ENCODE data around the gene LASP1. TPM values are rescaled to one million over a fixed set of nuclear protein-coding genes. Genes with fewer than 3 reads are reported as not detected.
A peak's percentile ranks its signal among the peaks of the same experiment; 100 is the strongest.

LASP1 gene
- total and polyA plus RNA-seq, 2 of the 4 experiments (the other 2 are of a cell fraction) = 79.8 to 262 TPM

DNA sequence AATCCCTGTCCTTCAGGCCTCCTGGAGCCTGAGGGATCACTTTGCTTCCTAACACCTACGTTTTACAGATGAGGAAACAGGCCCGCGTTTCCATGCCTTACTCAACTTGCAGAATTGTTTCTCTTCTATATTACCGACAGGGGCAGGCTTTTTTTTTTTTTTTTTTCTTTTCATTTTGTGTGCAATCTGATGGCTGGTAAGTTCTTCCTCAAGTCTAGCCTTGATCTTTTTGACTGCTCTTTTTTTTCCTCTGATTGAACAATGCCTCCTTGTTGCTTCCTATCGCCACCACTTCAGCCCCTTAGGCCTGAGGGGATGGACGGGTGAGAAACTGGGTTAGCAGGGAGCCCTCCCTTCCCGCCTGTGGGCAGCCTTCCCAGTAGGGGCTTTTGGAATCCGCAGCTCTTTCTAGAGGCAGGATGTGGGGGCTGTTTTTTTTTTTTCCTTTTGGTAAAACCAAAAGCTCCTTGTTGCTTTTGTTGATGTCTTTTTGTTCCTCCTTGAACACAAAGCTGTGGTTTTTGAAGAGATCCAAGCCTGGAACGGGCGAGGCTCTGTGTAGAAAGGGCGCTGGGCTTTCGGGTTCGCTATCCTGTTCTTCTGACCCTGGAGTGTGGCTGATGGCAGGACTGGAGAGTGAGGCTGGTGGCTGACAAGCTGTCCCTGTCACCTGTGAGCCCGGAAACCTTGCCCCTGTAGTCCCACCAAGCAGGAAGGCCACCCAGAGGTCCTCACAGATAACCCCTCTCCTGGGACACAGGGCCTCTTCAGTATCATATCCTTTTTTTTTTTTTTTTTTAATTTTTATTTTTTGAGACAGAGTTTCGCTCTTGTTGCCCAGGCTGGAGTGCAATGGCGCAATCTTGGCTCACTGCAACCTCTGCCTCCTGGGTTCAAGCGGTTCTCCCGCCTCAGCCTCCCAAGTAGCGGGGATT, 14.0 kb downstream of the LASP1 start:
- Histone ChIP-seq H3K9me1 (ENCODE audit: insufficient read depth, low read length) (peaks cover 54% of the 10 kb centered on the region), H4K91ac (ENCODE audit: insufficient read depth, low read depth, low read length) (peak overlapping the region; percentile 9; the same call in 1 of the 2 replicates), H4K8ac (ENCODE audit: low read depth in 2 of 2, low read length in 2 of 2) (peak overlapping the region in 1 of 2 experiments; percentile 66; a peak in 1 of 4 replicates), H3K9me3 (ENCODE audit: control insufficient read depth, insufficient read depth, low read length) (no peaks in the 10 kb centered on the region), H3K27me3 (ENCODE audit: control insufficient read depth, insufficient read depth, low read length) (no peaks in the 10 kb centered on the region), H3K4me1 (ENCODE audit: control insufficient read depth, insufficient read depth, low read length) (peaks cover 53% of the 10 kb centered on the region), H3K14ac (replicated peaks; ENCODE audit: low read depth, low read length) (peak overlapping the region; percentile 51), H2BK5ac (ENCODE audit: low read depth, low read length, poor library complexity, severe bottlenecking) (peak overlapping the region; percentile 28), H2AK5ac (ENCODE audit: low read depth, low read length) (peak overlapping the region; percentile 35), H3K4me3 (ENCODE audit: insufficient read depth, low read depth, low read length) (no peak overlapping the region), H3K9ac (ENCODE audit: low read depth, low read length) (peak overlapping the region; percentile 42; the same call in 1 of the 2 replicates), H3K4ac (ENCODE audit: low read depth, low read length) (peak overlapping the region; percentile 31; the same call in 1 of the 2 replicates), H3K23ac (ENCODE audit: low read depth, low read length) (peak overlapping the region; percentile 91; the same call in 1 of the 2 replicates), H3K79me1 (ENCODE audit: low read depth in 1 of 2, low read length in 2 of 2) (peaks cover 0 to 89% of the 10 kb centered on the region in 2 experiments; a peak in 2 of 4 replicates), H2BK20ac (ENCODE audit: low read depth, low read length) (no peak overlapping the region), H3K27ac (ENCODE audit: insufficient read depth, low read length) (peak overlapping the region; percentile 41; the same call in 1 of the 2 replicates), H3K36me3 (ENCODE audit: control insufficient read depth, insufficient read depth, low read length) (peaks cover 75% of the 10 kb centered on the region), H3K4me2 (ENCODE audit: low read depth, low read length) (peak overlapping the region; percentile 15; the same call in 1 of the 2 replicates), H2BK15ac (ENCODE audit: low read depth, low read length) (no peak overlapping the region; the same call in 2 of the 3 replicates), H2BK120ac (ENCODE audit: low read depth, low read length) (no peak overlapping the region), H2AK9ac (replicated peaks; ENCODE audit: low read depth, low read length, poor library complexity) (peak overlapping the region; percentile 68), H4K20me1 (ENCODE audit: insufficient read depth, low read length) (peaks cover 100% of the 10 kb centered on the region), H3K18ac (ENCODE audit: low read depth, low read length) (no peak overlapping the region), H4K5ac (ENCODE audit: low read depth, low read length) (peak overlapping the region; percentile 30; the same call in 1 of the 2 replicates), H3K56ac (ENCODE audit: extremely low read depth, insufficient read depth, low read length) (no peak overlapping the region), H2AFZ (replicated peaks; ENCODE audit: low read length, poor library complexity) (no peak overlapping the region)
- no peak for DNase-seq
- dilution Hi-C loops (cut with HindIII; ENCODE audit: low sequenced_read_pairs, unreplicated experiment) = no loop called here
- ATAC-seq (ENCODE audit: low read depth) = no peak
- WGBS, 2 experiments (ENCODE audit: extremely low coverage in 2 of 2, insufficient read length in 1 of 2) = no CpG with 5 or more reads among the region's 19 CpGs
- BruUV-seq (replicated peaks) = no TSS peak
- CTCF ChIA-PET = no interaction called here
- no peak for TF ChIP-seq MAFK (IDR thresholded peaks at IDR 0.05; ENCODE audit: low read depth, low read length)
- TF ChIP-seq, protein P1, sequence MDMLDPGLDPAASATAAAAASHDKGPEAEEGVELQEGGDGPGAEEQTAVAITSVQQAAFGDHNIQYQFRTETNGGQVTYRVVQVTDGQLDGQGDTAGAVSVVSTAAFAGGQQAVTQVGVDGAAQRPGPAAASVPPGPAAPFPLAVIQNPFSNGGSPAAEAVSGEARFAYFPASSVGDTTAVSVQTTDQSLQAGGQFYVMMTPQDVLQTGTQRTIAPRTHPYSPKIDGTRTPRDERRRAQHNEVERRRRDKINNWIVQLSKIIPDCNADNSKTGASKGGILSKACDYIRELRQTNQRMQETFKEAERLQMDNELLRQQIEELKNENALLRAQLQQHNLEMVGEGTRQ (IDR thresholded peaks at IDR 0.05; ENCODE audit: low read depth, low read length) = no peak
- TF ChIP-seq MAZ (IDR thresholded peaks at IDR 0.05; ENCODE audit: borderline replicate concordance, low read depth, low read length) = no peak
- TF ChIP-seq, protein P2, sequence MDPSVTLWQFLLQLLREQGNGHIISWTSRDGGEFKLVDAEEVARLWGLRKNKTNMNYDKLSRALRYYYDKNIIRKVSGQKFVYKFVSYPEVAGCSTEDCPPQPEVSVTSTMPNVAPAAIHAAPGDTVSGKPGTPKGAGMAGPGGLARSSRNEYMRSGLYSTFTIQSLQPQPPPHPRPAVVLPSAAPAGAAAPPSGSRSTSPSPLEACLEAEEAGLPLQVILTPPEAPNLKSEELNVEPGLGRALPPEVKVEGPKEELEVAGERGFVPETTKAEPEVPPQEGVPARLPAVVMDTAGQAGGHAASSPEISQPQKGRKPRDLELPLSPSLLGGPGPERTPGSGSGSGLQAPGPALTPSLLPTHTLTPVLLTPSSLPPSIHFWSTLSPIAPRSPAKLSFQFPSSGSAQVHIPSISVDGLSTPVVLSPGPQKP (IDR thresholded peaks at IDR 0.05; ENCODE audit: borderline replicate concordance, low read depth, low read length) = no peak
- TF ChIP-seq, protein P3, sequence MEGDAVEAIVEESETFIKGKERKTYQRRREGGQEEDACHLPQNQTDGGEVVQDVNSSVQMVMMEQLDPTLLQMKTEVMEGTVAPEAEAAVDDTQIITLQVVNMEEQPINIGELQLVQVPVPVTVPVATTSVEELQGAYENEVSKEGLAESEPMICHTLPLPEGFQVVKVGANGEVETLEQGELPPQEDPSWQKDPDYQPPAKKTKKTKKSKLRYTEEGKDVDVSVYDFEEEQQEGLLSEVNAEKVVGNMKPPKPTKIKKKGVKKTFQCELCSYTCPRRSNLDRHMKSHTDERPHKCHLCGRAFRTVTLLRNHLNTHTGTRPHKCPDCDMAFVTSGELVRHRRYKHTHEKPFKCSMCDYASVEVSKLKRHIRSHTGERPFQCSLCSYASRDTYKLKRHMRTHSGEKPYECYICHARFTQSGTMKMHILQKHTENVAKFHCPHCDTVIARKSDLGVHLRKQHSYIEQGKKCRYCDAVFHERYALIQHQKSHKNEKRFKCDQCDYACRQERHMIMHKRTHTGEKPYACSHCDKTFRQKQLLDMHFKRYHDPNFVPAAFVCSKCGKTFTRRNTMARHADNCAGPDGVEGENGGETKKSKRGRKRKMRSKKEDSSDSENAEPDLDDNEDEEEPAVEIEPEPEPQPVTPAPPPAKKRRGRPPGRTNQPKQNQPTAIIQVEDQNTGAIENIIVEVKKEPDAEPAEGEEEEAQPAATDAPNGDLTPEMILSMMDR (conservative IDR thresholded peaks at IDR 0.05; ENCODE audit: low read depth, low read length) = no peak
- TF ChIP-seq MXI1 (IDR thresholded peaks at IDR 0.05; ENCODE audit: borderline replicate concordance, low read depth, low read length) = no peak
- intact Hi-C loops (cut with micrococcal nuclease) = loop anchor here (2.0 kb wide), 1 partner anchor 15 kb away; no protein-coding TSS in a partner anchor
- POLR2A ChIA-PET (ENCODE audit: unreplicated experiment) = no interaction called here
- in situ Hi-C loops (cut with MboI; ENCODE audit: low sequenced_read_pairs) = no loop called here

Data from IMR-90 (cell line).